Right lobe of liver (tissue), 6 donors: Measurements from ENCODE around the gene ERC2. TPM values are rescaled to one million over a fixed set of nuclear protein-coding genes. Genes with fewer than 3 reads are reported as not detected.
A peak's percentile ranks its signal among the peaks of the same experiment; 100 is the strongest.

Source experiments
- ATAC-seq, 4 donors: fragments of 200-7000 bp; cut with Tn5 transposase; one replicate each; pipeline ENCODE4 v1.9.1; 2020; ENCODE audit warnings: mild to moderate bottlenecking in 4 of 4, moderate library complexity in 4 of 4
- DNase-seq, 3 donors: peaks; one replicate each; pipeline ENCODE4 v3.0.0-alpha.2; 2020
- H3K27ac ChIP-seq, 3 donors: fragments of 200-600 bp; one replicate each; pipeline ENCODE4 v1.8.0; 2022
- H3K27me3 ChIP-seq, 2 donors: fragments of 200-600 bp; one replicate each; pipeline ENCODE4 v1.8.0; 2022
- H3K36me3 ChIP-seq, 4 donors: fragments of 200-600 bp; sonication (generic) in 1 of 4; one replicate each; pipeline versions ENCODE4 v1.5.1 to v1.8.0; 2017 to 2022; ENCODE audit warnings: control low read depth in 1 of 4
- H3K4me1 ChIP-seq, 4 donors: fragments of 200-600 bp; sonication (generic) in 1 of 4; one replicate each; pipeline versions ENCODE4 v1.5.1 to v1.8.0; 2017 to 2022; ENCODE audit warnings: control low read depth in 1 of 4
- H3K4me3 ChIP-seq, 3 donors: fragments of 200-600 bp; one replicate each; pipeline ENCODE4 v1.8.0; 2022
- H3K9me3 ChIP-seq, 4 donors: fragments of 200-600 bp; sonication (generic) in 1 of 4; one replicate each; pipeline versions ENCODE4 v1.5.1 to v1.8.0; 2017 to 2022; ENCODE audit warnings: control low read depth in 1 of 4
- POLR2A ChIP-seq: fragments of 450-650 bp; IDR thresholded peaks from one replicate; pipeline ENCODE4 v1.6.1; 2017; ENCODE audit warnings: antibody characterized with exemption, mild to moderate bottlenecking
- WGBS: methylation state at CpG from one replicate; pipeline ENCODE4 v1.1.6; 2018; ENCODE audit warnings: low coverage, low lambda C conversion rate; ENCODE audit not compliant: insufficient coverage; ENCODE audit errors: missing lambda C conversion rate; 5-methylcytosine and 5-hydroxymethylcytosine counted together
- intact Hi-C, 2 donors: fragments of 100-400 bp; cut with DNase I; formaldehyde crosslinking; loops; one replicate each; pipeline versions ENCODE4 v1.11.2 to v1.14.1; 2022
- total RNA-seq, 6 experiments: library from RNA; depleted of rRNA in 2 of 6; stranded (reverse); fragments of >200 nt in 2 of 6; fragmentation: NEBNext Ultra II Directional in 3 of 6; extraction: Animal tissue kit (Norgen Biotek cat#: 25700) in 3 of 6; gene quantifications; one replicate each; pipeline versions ENCODE4 v1.1.0 to v1.2.4, GENCODE V29; 2016 to 2023
- TF ChIP-seq, protein P1 (sequence below), 4 donors: fragments of 200-600 bp in 3 of 4; fragments of 450-650 bp in 1 of 4; IDR thresholded peaks; one replicate each; pipeline versions ENCODE4 v1.5.1 to v1.8.0; 2016 to 2022; ENCODE audit warnings: antibody characterized with exemption in 4 of 4, mild to moderate bottlenecking in 2 of 4
- donor health status: DM: no; HTN: yes; CAD: no.
- donor health status: DM: no; HTN: no; CAD: no.
- donor health status: DM: no; HTN: no; CAD: no.
- donor health status: DM: no; HTN: yes; CAD: no.
- donor health status: DM: no; HTN: yes; CAD: no.

The ERC2 gene
- total RNA-seq, 6 experiments from 2014 or later: not detected

GRCh38 chr3:55572816-55573215 is 895.5 kb downstream of the ERC2 start:
- Histone ChIP-seq H3K36me3 (no peaks in the 10 kb centered on the region), H3K27me3 (no peaks in the 10 kb centered on the region), H3K4me3 (no peak overlapping the region), H3K9me3 (no peaks in the 10 kb centered on the region), H3K4me1 (no peaks in the 10 kb centered on the region), H3K27ac (no peak overlapping the region)
- no peak for ATAC-seq
- 89% methylated on average over 2 of the region's 2 CpGs for WGBS
- DNase-seq: no peak
- intact Hi-C loops: no loop called here
- TF ChIP-seq, protein P1, sequence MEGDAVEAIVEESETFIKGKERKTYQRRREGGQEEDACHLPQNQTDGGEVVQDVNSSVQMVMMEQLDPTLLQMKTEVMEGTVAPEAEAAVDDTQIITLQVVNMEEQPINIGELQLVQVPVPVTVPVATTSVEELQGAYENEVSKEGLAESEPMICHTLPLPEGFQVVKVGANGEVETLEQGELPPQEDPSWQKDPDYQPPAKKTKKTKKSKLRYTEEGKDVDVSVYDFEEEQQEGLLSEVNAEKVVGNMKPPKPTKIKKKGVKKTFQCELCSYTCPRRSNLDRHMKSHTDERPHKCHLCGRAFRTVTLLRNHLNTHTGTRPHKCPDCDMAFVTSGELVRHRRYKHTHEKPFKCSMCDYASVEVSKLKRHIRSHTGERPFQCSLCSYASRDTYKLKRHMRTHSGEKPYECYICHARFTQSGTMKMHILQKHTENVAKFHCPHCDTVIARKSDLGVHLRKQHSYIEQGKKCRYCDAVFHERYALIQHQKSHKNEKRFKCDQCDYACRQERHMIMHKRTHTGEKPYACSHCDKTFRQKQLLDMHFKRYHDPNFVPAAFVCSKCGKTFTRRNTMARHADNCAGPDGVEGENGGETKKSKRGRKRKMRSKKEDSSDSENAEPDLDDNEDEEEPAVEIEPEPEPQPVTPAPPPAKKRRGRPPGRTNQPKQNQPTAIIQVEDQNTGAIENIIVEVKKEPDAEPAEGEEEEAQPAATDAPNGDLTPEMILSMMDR (IDR thresholded peaks at IDR 0.05): no peak
- no peak for TF ChIP-seq POLR2A

GRCh38 chr3:55571913-55572312 is 896.4 kb downstream of the ERC2 start:
- H3K36me3 ChIP-seq: no peaks in the 10 kb centered on the region
- H3K27me3 ChIP-seq: no peaks in the 10 kb centered on the region
- intact Hi-C loops: no loop called here
- peak in 2 of 4 donors; percentile 15 to 32 for ATAC-seq
- no peak overlapping the region for H3K27ac ChIP-seq
- TF ChIP-seq POLR2A: no peak
- TF ChIP-seq, protein P1 (IDR thresholded peaks at IDR 0.05): no peak
- 46% methylated on average over 3 of the region's 10 CpGs for WGBS
- no peaks in the 10 kb centered on the region for H3K4me1 ChIP-seq
- H3K9me3 ChIP-seq: no peaks in the 10 kb centered on the region
- DNase-seq: no peak
- H3K4me3 ChIP-seq: no peak overlapping the region

DNA sequence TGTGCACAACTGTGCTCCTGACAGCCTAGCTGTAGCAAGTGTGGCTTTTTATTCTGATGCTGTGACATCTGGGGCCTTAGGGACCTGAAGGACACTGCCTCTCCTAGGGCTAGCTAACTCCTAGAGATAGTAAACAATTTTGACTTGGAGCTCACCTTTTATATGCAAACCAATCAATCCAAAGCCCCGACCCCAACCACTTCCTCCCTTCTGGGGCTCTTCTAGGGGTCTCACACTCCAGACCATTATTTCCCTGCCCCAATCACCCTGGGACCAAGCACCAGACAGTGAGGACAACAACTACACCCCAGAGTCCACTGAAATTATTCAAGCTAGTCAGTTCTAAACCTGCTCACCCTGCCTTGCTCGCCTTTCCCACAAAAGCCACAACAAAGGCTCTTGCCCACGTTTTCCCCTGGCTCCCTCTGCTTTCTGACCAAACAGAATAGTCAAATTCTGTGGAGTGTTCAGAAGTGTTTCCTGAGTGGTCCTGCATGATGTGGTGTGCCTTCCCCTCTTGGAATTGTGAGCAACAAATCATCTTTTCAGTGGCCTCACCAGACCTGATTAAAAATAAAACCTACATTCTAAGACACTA is 897.0 kb downstream of the ERC2 start:
- Histone ChIP-seq H3K27ac (no peak overlapping the region), H3K4me3 (no peak overlapping the region), H3K27me3 (no peaks in the 10 kb centered on the region), H3K36me3 (no peaks in the 10 kb centered on the region), H3K4me1 (no peaks in the 10 kb centered on the region), H3K9me3 (no peaks in the 10 kb centered on the region)
- WGBS: 38% methylated on average over 2 of the region's 3 CpGs
- DNase-seq (no peak), ATAC-seq (no peak)
- intact Hi-C loops: no loop called here
- TF ChIP-seq, protein P1 (IDR thresholded peaks at IDR 0.05): no peak
- TF ChIP-seq POLR2A: no peak

- no peaks in the 10 kb centered on the region for H3K9me3 ChIP-seq
- intact Hi-C loops: no loop called here
- 34% methylated on average over 4 of the region's 9 CpGs for WGBS
- H3K4me3 ChIP-seq: no peak overlapping the region
- DNase-seq (no peak), ATAC-seq (no peak)
- no peaks in the 10 kb centered on the region for H3K36me3 ChIP-seq
- no peak for TF ChIP-seq POLR2A
- TF ChIP-seq, protein P1 (IDR thresholded peaks at IDR 0.05): no peak
- no peak overlapping the region for H3K27ac ChIP-seq
- H3K4me1 ChIP-seq: no peaks in the 10 kb centered on the region
- no peaks in the 10 kb centered on the region for H3K27me3 ChIP-seq
These were observed 898.0 kb downstream of the ERC2 start for GRCh38 chr3:55570271-55570711.
